Uterus (tissue), 2 donors: ENCODE data around the gene SEMA3D.

Experiments used
- CTCF ChIP-seq, 4 experiments: fragments of 200-600 bp in 2 of 4; fragments of 450-650 bp in 2 of 4; sonication (generic) in 2 of 4; IDR thresholded peaks; one replicate each; pipeline ENCODE4 v1.5.1; 2016 to 2019; ENCODE audit warnings: antibody characterized with exemption in 4 of 4, mild to moderate bottlenecking in 2 of 4, moderate library complexity in 1 of 4
- POLR2A ChIP-seq, 2 donors: fragments of 450-650 bp; IDR thresholded peaks; one replicate each; pipeline ENCODE4 v1.6.1; 2016; ENCODE audit warnings: antibody characterized with exemption in 2 of 2, mild to moderate bottlenecking in 1 of 2, moderate library complexity in 1 of 2

GRCh38 chr7:85067371-85067770 lies 119.5 kb downstream of the SEMA3D start:
- TF ChIP-seq CTCF (IDR thresholded peaks at IDR 0.05) (no peak), POLR2A (IDR thresholded peaks at IDR 0.05) (no peak)
